ENCODE measurements around the gene FOXC2.

Gene FOXC2

DNA sequence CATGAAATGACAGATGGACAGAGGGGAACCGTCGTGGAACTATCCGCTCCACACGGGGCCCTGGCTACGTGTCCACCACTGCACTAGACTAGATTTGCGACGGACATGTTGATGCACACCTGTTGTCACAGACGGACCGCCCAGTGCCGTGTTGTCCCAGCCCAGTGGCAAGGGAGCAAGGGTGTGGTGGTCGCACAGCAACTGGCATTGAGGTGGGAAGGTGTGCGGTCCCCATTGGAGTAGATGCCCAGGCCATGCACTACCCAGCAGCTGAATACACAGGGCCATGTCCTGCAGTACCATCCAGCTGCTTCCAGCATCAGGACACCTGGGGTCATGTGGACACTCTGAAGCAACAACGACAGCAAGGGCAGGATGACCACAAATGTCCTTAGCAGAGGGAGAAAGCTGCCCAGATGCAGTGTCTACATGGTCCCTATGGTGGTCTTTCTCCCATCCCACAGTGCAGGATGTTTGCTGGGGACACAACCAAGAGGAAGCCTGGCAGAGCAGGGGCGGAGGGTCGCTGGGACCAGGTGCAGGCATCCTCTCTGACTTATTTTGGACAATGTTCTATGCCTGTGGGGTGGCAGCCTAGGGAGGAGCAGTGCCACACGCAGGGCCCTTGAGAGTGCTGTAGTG, 47.5 kb upstream of the FOXC2 start:
- no peak for TF ChIP-seq CTCF (IDR thresholded peaks at IDR 0.05; ENCODE audit: low read length)
- no peak for TF ChIP-seq EZH2phosphoT487 (IDR thresholded peaks at IDR 0.05; ENCODE audit: low read length)
- TF ChIP-seq EZH2 (optimal IDR thresholded peaks at IDR 0.05; ENCODE audit: low read depth, low read length), result no peak
- Histone ChIP-seq H3K36me3 (replicated peaks; ENCODE audit: insufficient read depth, low read length) (no peaks in the 10 kb centered on the region), H3K4me1 (ENCODE audit: low read length) (no peaks in the 10 kb centered on the region), H3K4me3 (ENCODE audit: low read length) (no peak overlapping the region), H3K27me3 (replicated peaks; ENCODE audit: insufficient read depth, low read length) (peaks cover 77% of the 10 kb centered on the region), H4K20me1 (ENCODE audit: insufficient read depth, low read length) (no peaks in the 10 kb centered on the region), H3K9ac (ENCODE audit: low read length) (no peak overlapping the region), H2AFZ (ENCODE audit: low read length) (no peak overlapping the region), H3K9me2 (replicated peaks; ENCODE audit: insufficient read depth, low read length) (no peaks in the 10 kb centered on the region), H3K27ac (ENCODE audit: low read length) (no peak overlapping the region), H3K79me2 (ENCODE audit: low read length) (no peaks in the 10 kb centered on the region), H3K4me2 (ENCODE audit: low read depth, low read length) (no peak overlapping the region), H3F3A (ENCODE audit: insufficient read depth, low read length) (no peaks in the 10 kb centered on the region), H3K9me3 (replicated peaks; ENCODE audit: insufficient read depth, low read length) (no peaks in the 10 kb centered on the region)
- no peak for DNase-seq

DNA sequence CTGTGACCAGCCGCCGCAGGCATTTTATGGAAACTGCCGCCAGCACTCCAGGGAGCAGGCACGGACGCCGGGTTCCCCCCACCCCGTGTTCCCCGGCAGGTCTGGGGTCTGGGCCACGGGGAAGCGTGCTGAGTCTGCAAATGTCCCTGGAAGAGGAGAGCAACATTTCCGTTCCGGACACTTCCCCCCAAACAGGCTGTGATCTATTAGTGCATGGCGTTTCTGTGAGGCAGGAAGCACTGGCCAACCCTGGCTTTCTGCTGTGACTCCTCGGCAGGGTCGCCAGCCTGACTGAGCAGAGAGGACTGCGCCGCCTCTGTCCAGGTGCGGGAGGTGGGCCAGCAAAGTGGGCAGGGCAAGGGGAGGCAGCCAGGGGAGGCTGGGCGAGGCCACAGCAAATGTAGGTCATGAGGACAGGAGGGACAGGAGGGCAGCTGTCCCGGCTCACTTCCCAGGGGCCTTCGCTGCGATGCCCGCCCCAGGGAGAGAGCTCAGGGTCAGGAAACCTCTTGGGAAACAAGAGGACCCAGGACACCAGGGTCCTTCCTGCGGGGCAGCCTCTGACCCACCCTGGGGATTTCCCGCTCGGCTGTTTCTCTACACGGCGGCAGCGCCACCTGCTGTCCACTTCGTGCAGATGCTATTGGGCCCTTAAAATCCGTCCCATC, 46.8 kb upstream of the FOXC2 start:
- peak overlapping the region; percentile 37; the same call in 1 of the 2 replicates for H3K4me2 ChIP-seq (ENCODE audit: low read depth, low read length)
- TF ChIP-seq CTCF (IDR thresholded peaks at IDR 0.05; ENCODE audit: low read length) (peak; percentile 58), EZH2 (optimal IDR thresholded peaks at IDR 0.05; ENCODE audit: low read depth, low read length) (no peak), EZH2phosphoT487 (IDR thresholded peaks at IDR 0.05; ENCODE audit: low read length) (no peak)
- H3K27ac ChIP-seq (ENCODE audit: low read length), result no peak overlapping the region
- H3F3A ChIP-seq (ENCODE audit: insufficient read depth, low read length), result no peaks in the 10 kb centered on the region
- H3K9me2 ChIP-seq (replicated peaks; ENCODE audit: insufficient read depth, low read length), result no peaks in the 10 kb centered on the region
- peaks cover 75% of the 10 kb centered on the region for H3K27me3 ChIP-seq (replicated peaks; ENCODE audit: insufficient read depth, low read length)
- no peaks in the 10 kb centered on the region for H3K36me3 ChIP-seq (replicated peaks; ENCODE audit: insufficient read depth, low read length)
- no peaks in the 10 kb centered on the region for H3K79me2 ChIP-seq (ENCODE audit: low read length)
- no peaks in the 10 kb centered on the region for H4K20me1 ChIP-seq (ENCODE audit: insufficient read depth, low read length)
- no peak overlapping the region for H3K4me3 ChIP-seq (ENCODE audit: low read length)
- no peak overlapping the region for H2AFZ ChIP-seq (ENCODE audit: low read length)
- H3K9me3 ChIP-seq (replicated peaks; ENCODE audit: insufficient read depth, low read length), result no peaks in the 10 kb centered on the region
- peak; percentile 13 for DNase-seq
- no peak overlapping the region for H3K9ac ChIP-seq (ENCODE audit: low read length)
- no peaks in the 10 kb centered on the region for H3K4me1 ChIP-seq (ENCODE audit: low read length)

GRCh38 chr16:86520317-86521210, 46.1 kb upstream of the FOXC2 start:
- Histone ChIP-seq H4K20me1 (ENCODE audit: insufficient read depth, low read length) (no peaks in the 10 kb centered on the region), H3K9me3 (replicated peaks; ENCODE audit: insufficient read depth, low read length) (no peaks in the 10 kb centered on the region), H3K4me3 (ENCODE audit: low read length) (no peak overlapping the region), H3K9ac (ENCODE audit: low read length) (no peak overlapping the region), H3K79me2 (ENCODE audit: low read length) (no peaks in the 10 kb centered on the region), H3K27ac (ENCODE audit: low read length) (no peak overlapping the region), H3K27me3 (replicated peaks; ENCODE audit: insufficient read depth, low read length) (peaks cover 68% of the 10 kb centered on the region), H3K9me2 (replicated peaks; ENCODE audit: insufficient read depth, low read length) (no peaks in the 10 kb centered on the region), H3F3A (ENCODE audit: insufficient read depth, low read length) (no peaks in the 10 kb centered on the region), H3K4me2 (ENCODE audit: low read depth, low read length) (peak overlapping the region; percentile 37; the same call in 1 of the 2 replicates), H2AFZ (ENCODE audit: low read length) (no peak overlapping the region), H3K36me3 (replicated peaks; ENCODE audit: insufficient read depth, low read length) (no peaks in the 10 kb centered on the region), H3K4me1 (ENCODE audit: low read length) (no peaks in the 10 kb centered on the region)
- no peak for DNase-seq
- TF ChIP-seq EZH2 (optimal IDR thresholded peaks at IDR 0.05; ENCODE audit: low read depth, low read length) (no peak), EZH2phosphoT487 (IDR thresholded peaks at IDR 0.05; ENCODE audit: low read length) (no peak), CTCF (IDR thresholded peaks at IDR 0.05; ENCODE audit: low read length) (no peak)
